Endothelial cell of umbilical vein (primary cell): Measurements from ENCODE around the gene GPR37L1. TPM values are rescaled to one million over a fixed set of nuclear protein-coding genes. Genes with fewer than 3 reads are reported as not detected.

Experiments used
- BruUV-seq: library from RNA; stranded (reverse); fragments of 400-500 nt; replicated peaks from 2 replicates; lab custom pipeline; 2021; lab: Mats Ljungman, UMichigan
- CTCF ChIA-PET: fragments of 300-600, 350-600 bp; sonication (Branson Sonifier 250); formaldehyde crosslinking; loops from one replicate; lab custom pipeline; 2021; ENCODE audit warnings: antibody characterized with exemption, inconsistent platforms; lab: Charles Lee
- POLR2A ChIA-PET: fragments of 300-600, 350-600 bp; sonication (Branson Sonifier 250); formaldehyde crosslinking; loops from one replicate; lab custom pipeline; 2021; ENCODE audit warnings: antibody characterized with exemption, inconsistent platforms; lab: Charles Lee
- DNase-seq: peaks from one replicate; pipeline ENCODE4 v3.0.0-alpha.2; 2011; ENCODE audit warnings: low read depth, low spot score
- FAIRE-seq: peaks from 2 replicates; lab custom pipeline; 2011; peaks lifted over from hg19 to GRCh38; lab: Jason Lieb, UNC
- H2AFZ ChIP-seq: 2 replicates; pipeline ENCODE4 v1.6.0; 2012; ENCODE audit warnings: low read depth, low read length, control low read depth, inconsistent platforms
- H3K27ac ChIP-seq: 2 replicates; pipeline ENCODE4 v1.5.1; 2011; ENCODE audit warnings: low read depth, mild to moderate bottlenecking, control low read depth, low read length, moderate library complexity; ENCODE audit not compliant: insufficient read depth
- H3K27me3 ChIP-seq, 2 experiments: 2 replicates each; pipeline versions ENCODE4 v1.6.0 to v1.6.1; 2011; ENCODE audit warnings: low read length in 2 of 2, mixed read lengths in 1 of 2; ENCODE audit not compliant: control insufficient read depth in 2 of 2, insufficient read depth in 2 of 2
- H3K36me3 ChIP-seq, 2 experiments: 2 replicates in 1 of 2; 3 replicates in 1 of 2; pipeline ENCODE4 v1.5.1; 2011; ENCODE audit warnings: low read length in 2 of 2, mild to moderate bottlenecking in 1 of 2, moderate library complexity in 1 of 2; ENCODE audit not compliant: control insufficient read depth in 2 of 2, insufficient read depth in 2 of 2; ENCODE audit errors: extremely low read depth in 1 of 2
- H3K4me1 ChIP-seq: 3 replicates; pipeline ENCODE4 v1.5.1; 2011; ENCODE audit warnings: mild to moderate bottlenecking, low read length; ENCODE audit not compliant: control insufficient read depth, insufficient read depth; ENCODE audit errors: extremely low read depth
- H3K4me2 ChIP-seq: 2 replicates; pipeline ENCODE4 v1.6.1; 2011; ENCODE audit warnings: low read length, control low read depth, mixed read lengths; ENCODE audit not compliant: insufficient read depth
- H3K4me3 ChIP-seq, 3 experiments: fragments of 200-600 bp in 1 of 3; sonication (generic), shearing (Covaris generic) in 1 of 3; replicated peaks in 1 of 3; 2 replicates each; pipeline ENCODE4 v1.5.1; 2011 to 2016; ENCODE audit warnings: control low read depth in 3 of 3, low read length in 3 of 3, mild to moderate bottlenecking in 2 of 3, inconsistent platforms in 1 of 3, low read depth in 1 of 3, moderate library complexity in 1 of 3; ENCODE audit not compliant: insufficient read depth in 1 of 3
- H3K79me2 ChIP-seq: 2 replicates; pipeline ENCODE4 v1.6.0; 2012; ENCODE audit warnings: low read length, inconsistent platforms; ENCODE audit not compliant: control insufficient read depth, insufficient read depth
- H3K9ac ChIP-seq: replicated peaks from 2 replicates; pipeline ENCODE3; 2011; ENCODE audit warnings: low read length, control low read depth; ENCODE audit not compliant: insufficient read depth; ENCODE audit errors: extremely low read depth
- H3K9me1 ChIP-seq: replicated peaks from 3 replicates; pipeline ENCODE4 v1.6.0; 2011; ENCODE audit warnings: mild to moderate bottlenecking, low read length; ENCODE audit not compliant: control insufficient read depth, insufficient read depth; ENCODE audit errors: extremely low read depth
- H3K9me3 ChIP-seq: replicated peaks from 2 replicates; pipeline ENCODE4 v1.5.1; 2012; ENCODE audit warnings: low read length, inconsistent platforms; ENCODE audit not compliant: control insufficient read depth, insufficient read depth
- H4K20me1 ChIP-seq: replicated peaks from 2 replicates; pipeline ENCODE3; 2011; ENCODE audit warnings: mild to moderate bottlenecking, low read length; ENCODE audit not compliant: control insufficient read depth, insufficient read depth; ENCODE audit errors: extremely low read depth
- EZH2 ChIP-seq: IDR thresholded peaks from 2 replicates; pipeline ENCODE4 v1.6.1; 2012; ENCODE audit warnings: borderline replicate concordance, low read depth, mild to moderate bottlenecking, moderate library complexity, low read length, inconsistent platforms; ENCODE audit not compliant: severe bottlenecking
- FOS ChIP-seq: IDR thresholded peaks from 2 replicates; pipeline ENCODE4 v1.6.1; 2011; ENCODE audit warnings: mild to moderate bottlenecking, low read length, moderate library complexity, borderline replicate concordance; ENCODE audit not compliant: insufficient read depth
- GATA2 ChIP-seq: IDR thresholded peaks from 2 replicates; pipeline ENCODE4 v1.7.0; 2011; ENCODE audit warnings: low read depth, mild to moderate bottlenecking, moderate library complexity, mixed read lengths, low read length; ENCODE audit not compliant: insufficient read length, insufficient read depth
- JUN ChIP-seq: IDR thresholded peaks from 2 replicates; pipeline ENCODE4 v1.6.1; 2011; ENCODE audit warnings: borderline replicate concordance, low read depth; ENCODE audit not compliant: insufficient read length, insufficient read depth
- MAX ChIP-seq: IDR thresholded peaks from 2 replicates; pipeline ENCODE4 v1.6.1; 2011; ENCODE audit not compliant: insufficient read depth, insufficient read length
- MYC ChIP-seq: IDR thresholded peaks from one replicate; pipeline ENCODE4 v1.6.1; 2011; ENCODE audit warnings: mild to moderate bottlenecking, low read depth, low read length
- POLR2A ChIP-seq: IDR thresholded peaks from 2 replicates; pipeline ENCODE4 v1.6.1; 2012; ENCODE audit warnings: low read depth, mild to moderate bottlenecking, control low read depth, low read length
- POLR2AphosphoS5 ChIP-seq: IDR thresholded peaks from 2 replicates; pipeline ENCODE4 v1.6.1; 2012; ENCODE audit warnings: low read depth, mild to moderate bottlenecking, control low read depth, low read length, moderate library complexity; ENCODE audit not compliant: insufficient read depth
- dilution Hi-C: fragments of 300-500 bp; cut with MboI; formaldehyde crosslinking; loops from one replicate; pipeline ENCODE4 v1.15.0; 2019; ENCODE audit warnings: low sequenced_read_pairs; ENCODE audit not compliant: extremely low pct_ligation_motif_present
- intact Hi-C: fragments of 100-400 bp; cut with micrococcal nuclease; formaldehyde crosslinking; loops from one replicate; pipeline ENCODE4 v1.10.0; 2022
- polyA plus RNA-seq, 4 experiments: library from polyadenylated mRNA; depleted of rRNA in 3 of 4; stranded (reverse) in 3 of 4; unstranded in 1 of 4; fragments of >200 nt; gene quantifications; 2 replicates each; pipeline versions ENCODE4 v1.2.1 to v1.2.3, GENCODE V29; 2011 to 2012; ENCODE audit warnings: missing spikeins in 1 of 4
- total RNA-seq: library from RNA; stranded (reverse); gene quantifications from 2 replicates; pipeline ENCODE4 v1.2.3, GENCODE V29; 2021
- TF ChIP-seq, protein P1 (sequence below), 2 donors: IDR thresholded peaks; 1 replicate in 1 of 2; 2 replicates in 1 of 2; pipeline ENCODE4 v1.5.1; 2011; ENCODE audit warnings: low read length in 2 of 2, mild to moderate bottlenecking in 2 of 2, moderate library complexity in 2 of 2, control low read depth in 1 of 2, inconsistent platforms in 1 of 2, low read depth in 1 of 2; ENCODE audit not compliant: insufficient read depth in 1 of 2; ENCODE audit errors: extremely low read depth in 1 of 2

Gene GPR37L1
- total and polyA plus RNA-seq, 2 donors (not counting 3 experiments of a cell fraction or from before 2014, with no cell fraction given): not detected

DNA sequence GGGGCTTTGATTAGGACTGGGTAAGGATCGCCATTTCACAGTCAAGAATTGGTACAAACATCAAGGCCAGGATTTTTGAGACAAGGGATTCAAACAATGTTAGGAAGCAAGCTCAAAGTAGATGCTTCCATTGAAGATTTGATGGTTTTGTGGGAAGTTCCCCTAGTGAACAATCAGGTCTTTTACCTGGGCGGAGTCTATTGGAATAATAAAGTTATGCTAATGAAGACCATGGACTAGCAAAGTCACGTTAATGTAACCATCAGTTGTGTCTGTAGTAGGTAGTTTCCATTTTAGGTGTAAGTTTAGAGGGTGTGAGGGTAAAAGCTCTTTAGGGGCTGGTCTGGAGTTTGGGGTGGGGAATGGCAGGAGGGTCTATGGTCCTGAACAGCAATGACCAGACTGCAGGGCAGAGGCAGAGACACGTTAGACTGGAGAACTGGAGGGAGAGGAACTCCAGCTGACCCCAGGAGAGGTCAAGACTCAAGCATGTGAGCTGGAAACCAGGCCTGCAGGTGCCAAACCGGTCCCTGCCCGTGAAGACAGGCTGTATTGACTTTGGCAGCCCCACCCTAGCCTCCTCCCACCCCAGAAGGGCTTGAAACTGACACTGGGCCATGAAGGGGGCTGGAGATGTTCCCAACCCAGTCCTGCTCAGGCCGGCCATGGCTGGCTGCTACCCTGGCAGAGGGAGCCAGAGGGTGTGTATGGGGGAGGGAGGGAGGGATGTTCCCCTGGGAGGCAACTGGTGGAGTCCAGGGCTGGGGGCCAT is 36.0 kb upstream of the GPR37L1 start:
- no peak overlapping the region for H3K9ac ChIP-seq
- no peak overlapping the region for H3K4me3 ChIP-seq
- H3K9me1 ChIP-seq: no peaks in the 10 kb centered on the region
- ChIA-PET POLR2A (no interaction called here), CTCF (no interaction called here)
- no peak overlapping the region for H3K27ac ChIP-seq
- no peak for FAIRE-seq
- H4K20me1 ChIP-seq: no peaks in the 10 kb centered on the region
- no TSS peak for BruUV-seq
- no peak overlapping the region for H2AFZ ChIP-seq
- H3K4me1 ChIP-seq: no peaks in the 10 kb centered on the region
- dilution Hi-C loops (no loop called here), intact Hi-C loops (no loop called here)
- H3K36me3 ChIP-seq: no peaks in the 10 kb centered on the region
- H3K4me2 ChIP-seq: no peak overlapping the region
- no peaks in the 10 kb centered on the region for H3K9me3 ChIP-seq
- no peak for DNase-seq
- TF ChIP-seq EZH2 (no peak), POLR2A (no peak), POLR2AphosphoS5 (no peak), GATA2 (no peak), MYC (no peak), FOS (no peak), JUN (no peak), MAX (no peak)
- TF ChIP-seq, protein P1, sequence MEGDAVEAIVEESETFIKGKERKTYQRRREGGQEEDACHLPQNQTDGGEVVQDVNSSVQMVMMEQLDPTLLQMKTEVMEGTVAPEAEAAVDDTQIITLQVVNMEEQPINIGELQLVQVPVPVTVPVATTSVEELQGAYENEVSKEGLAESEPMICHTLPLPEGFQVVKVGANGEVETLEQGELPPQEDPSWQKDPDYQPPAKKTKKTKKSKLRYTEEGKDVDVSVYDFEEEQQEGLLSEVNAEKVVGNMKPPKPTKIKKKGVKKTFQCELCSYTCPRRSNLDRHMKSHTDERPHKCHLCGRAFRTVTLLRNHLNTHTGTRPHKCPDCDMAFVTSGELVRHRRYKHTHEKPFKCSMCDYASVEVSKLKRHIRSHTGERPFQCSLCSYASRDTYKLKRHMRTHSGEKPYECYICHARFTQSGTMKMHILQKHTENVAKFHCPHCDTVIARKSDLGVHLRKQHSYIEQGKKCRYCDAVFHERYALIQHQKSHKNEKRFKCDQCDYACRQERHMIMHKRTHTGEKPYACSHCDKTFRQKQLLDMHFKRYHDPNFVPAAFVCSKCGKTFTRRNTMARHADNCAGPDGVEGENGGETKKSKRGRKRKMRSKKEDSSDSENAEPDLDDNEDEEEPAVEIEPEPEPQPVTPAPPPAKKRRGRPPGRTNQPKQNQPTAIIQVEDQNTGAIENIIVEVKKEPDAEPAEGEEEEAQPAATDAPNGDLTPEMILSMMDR (IDR thresholded peaks at IDR 0.05; ENCODE audit: extremely low read depth in 1 of 2, insufficient read depth in 1 of 2, low read depth in 1 of 2, low read length in 2 of 2): no peak
- H3K79me2 ChIP-seq: no peaks in the 10 kb centered on the region
- H3K27me3 ChIP-seq: peaks cover 3 to 5% of the 10 kb centered on the region in 2 experiments
